ENCODE measurements around the gene CCL16.

- no peak for TF ChIP-seq GATA2 (IDR thresholded peaks at IDR 0.05; ENCODE audit: low read depth, low read length)
- no peak for TF ChIP-seq GATA3 (IDR thresholded peaks at IDR 0.05; ENCODE audit: low read depth, low read length)
These were observed 9.8 kb upstream of the CCL16 start for GRCh38 chr17:35991075-35991474.
